Neural progenitor cell (in vitro differentiated cells): Measurements from ENCODE around the gene GP1BA.
"Not testable (repeated sequence)": the region's sequence is repeated elsewhere in the genome, so short reads cannot be mapped to it uniquely, and the experiment has no call there.

Experiments used
- CTCF ChIP-seq: fragments of 200-600 bp; sonication (generic); IDR thresholded peaks from 2 replicates; pipeline ENCODE4 v1.5.1; 2017; ENCODE audit warnings: antibody characterized with exemption, mild to moderate bottlenecking
- EZH2 ChIP-seq: fragments of 200-600 bp; sonication (generic); IDR thresholded peaks from 2 replicates; pipeline ENCODE4 v1.6.1; 2017; ENCODE audit warnings: antibody characterized with exemption, mild to moderate bottlenecking, moderate library complexity
- EZH2phosphoT487 ChIP-seq: fragments of 200-600 bp; sonication (generic); IDR thresholded peaks from 2 replicates; pipeline ENCODE4 v1.6.1; 2017; ENCODE audit warnings: antibody characterized with exemption

- not testable (repeated sequence) for TF ChIP-seq CTCF, EZH2, EZH2phosphoT487
Observed at GRCh38 chr17:4926577-4927335, 5.3 kb upstream of the GP1BA start.
